Right lobe of liver (tissue), 4 donors: ENCODE results near the gene GTF2IRD1.

Source experiments
- POLR2A ChIP-seq: fragments of 450-650 bp; IDR thresholded peaks from one replicate; pipeline ENCODE4 v1.6.1; 2017; ENCODE audit warnings: antibody characterized with exemption, mild to moderate bottlenecking
- TF ChIP-seq, protein P1 (sequence below), 4 donors: fragments of 200-600 bp in 3 of 4; fragments of 450-650 bp in 1 of 4; IDR thresholded peaks; one replicate each; pipeline versions ENCODE4 v1.5.1 to v1.8.0; 2016 to 2022; ENCODE audit warnings: antibody characterized with exemption in 4 of 4, mild to moderate bottlenecking in 2 of 4
- donor health status: DM: no; HTN: no; CAD: no.
- donor health status: DM: no; HTN: no; CAD: no.
- donor health status: DM: no; HTN: yes; CAD: no.

DNA sequence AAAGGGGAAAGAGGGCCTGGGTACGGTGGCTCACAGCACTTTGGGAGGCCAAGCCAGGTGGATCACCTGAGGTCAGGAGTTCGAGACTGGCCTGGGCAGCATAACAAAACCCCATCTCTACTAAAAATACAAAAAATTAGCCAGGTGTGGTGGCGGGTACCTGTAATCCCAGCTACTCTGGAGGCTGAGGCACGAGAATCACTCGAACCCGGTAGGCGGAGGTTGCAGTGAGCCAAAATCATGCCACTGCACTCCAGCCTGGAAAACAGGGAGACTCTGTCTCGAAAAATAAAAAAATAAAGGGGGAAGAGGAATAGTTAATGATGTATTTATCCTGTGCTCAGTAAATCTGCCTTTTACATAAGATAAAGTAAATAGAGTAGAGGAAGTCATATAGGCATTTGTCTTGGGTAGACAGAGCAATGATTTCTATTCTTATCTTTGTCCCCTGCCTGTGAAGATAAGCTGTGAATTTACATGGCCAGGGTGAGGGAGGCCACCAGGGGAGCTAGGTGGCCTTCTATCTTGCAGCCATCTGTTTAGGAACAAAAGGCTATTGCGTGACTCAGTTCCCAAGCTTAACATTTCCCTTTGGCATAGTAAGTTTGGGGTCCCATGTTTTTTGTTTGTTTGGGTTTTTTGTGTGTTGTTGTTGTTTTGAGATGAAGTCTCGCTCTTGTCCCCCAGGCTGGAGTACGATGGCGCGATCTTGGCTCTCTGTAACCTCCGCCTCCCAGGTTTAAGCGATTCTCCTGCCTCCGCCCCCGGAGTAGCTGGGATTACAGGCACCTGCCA is 130.7 kb downstream of the GTF2IRD1 start:
- TF ChIP-seq, protein P1, sequence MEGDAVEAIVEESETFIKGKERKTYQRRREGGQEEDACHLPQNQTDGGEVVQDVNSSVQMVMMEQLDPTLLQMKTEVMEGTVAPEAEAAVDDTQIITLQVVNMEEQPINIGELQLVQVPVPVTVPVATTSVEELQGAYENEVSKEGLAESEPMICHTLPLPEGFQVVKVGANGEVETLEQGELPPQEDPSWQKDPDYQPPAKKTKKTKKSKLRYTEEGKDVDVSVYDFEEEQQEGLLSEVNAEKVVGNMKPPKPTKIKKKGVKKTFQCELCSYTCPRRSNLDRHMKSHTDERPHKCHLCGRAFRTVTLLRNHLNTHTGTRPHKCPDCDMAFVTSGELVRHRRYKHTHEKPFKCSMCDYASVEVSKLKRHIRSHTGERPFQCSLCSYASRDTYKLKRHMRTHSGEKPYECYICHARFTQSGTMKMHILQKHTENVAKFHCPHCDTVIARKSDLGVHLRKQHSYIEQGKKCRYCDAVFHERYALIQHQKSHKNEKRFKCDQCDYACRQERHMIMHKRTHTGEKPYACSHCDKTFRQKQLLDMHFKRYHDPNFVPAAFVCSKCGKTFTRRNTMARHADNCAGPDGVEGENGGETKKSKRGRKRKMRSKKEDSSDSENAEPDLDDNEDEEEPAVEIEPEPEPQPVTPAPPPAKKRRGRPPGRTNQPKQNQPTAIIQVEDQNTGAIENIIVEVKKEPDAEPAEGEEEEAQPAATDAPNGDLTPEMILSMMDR (IDR thresholded peaks at IDR 0.05) = no peak
- TF ChIP-seq POLR2A = no peak
